HuH-7.5 (cell line): ENCODE measurements around the gene PLET1.
"Not testable (repeated sequence)": the region's sequence is repeated elsewhere in the genome, so short reads cannot be mapped to it uniquely, and the experiment has no call there.

Experiments
- DNase-seq: peaks from one replicate; pipeline ENCODE4 v3.0.0; 2011; ENCODE audit warnings: low spot score

Gene PLET1

GRCh38 chr11:112212290-112212689 lies 48.4 kb downstream of the PLET1 start:
- no peak for DNase-seq

- no peak for DNase-seq
Measured at GRCh38 chr11:112211536-112211935, 49.1 kb downstream of the PLET1 start.

- DNase-seq = no peak
Measured at GRCh38 chr11:112210890-112211289, 49.8 kb downstream of the PLET1 start.

GRCh38 chr11:112206071-112206470 lies 54.6 kb downstream of the PLET1 start:
- no peak for DNase-seq

GRCh38 chr11:112200252-112200651 lies 60.4 kb downstream of the PLET1 start:
- no peak for DNase-seq

GRCh38 chr11:112199101-112199500 lies 61.6 kb downstream of the PLET1 start:
- not testable (repeated sequence) for DNase-seq
